Measurements from ENCODE around the gene DOCK4.

GRCh38 chr7:112092709-112093395 lies 113.3 kb downstream of the DOCK4 start:
- TF ChIP-seq, protein P1, sequence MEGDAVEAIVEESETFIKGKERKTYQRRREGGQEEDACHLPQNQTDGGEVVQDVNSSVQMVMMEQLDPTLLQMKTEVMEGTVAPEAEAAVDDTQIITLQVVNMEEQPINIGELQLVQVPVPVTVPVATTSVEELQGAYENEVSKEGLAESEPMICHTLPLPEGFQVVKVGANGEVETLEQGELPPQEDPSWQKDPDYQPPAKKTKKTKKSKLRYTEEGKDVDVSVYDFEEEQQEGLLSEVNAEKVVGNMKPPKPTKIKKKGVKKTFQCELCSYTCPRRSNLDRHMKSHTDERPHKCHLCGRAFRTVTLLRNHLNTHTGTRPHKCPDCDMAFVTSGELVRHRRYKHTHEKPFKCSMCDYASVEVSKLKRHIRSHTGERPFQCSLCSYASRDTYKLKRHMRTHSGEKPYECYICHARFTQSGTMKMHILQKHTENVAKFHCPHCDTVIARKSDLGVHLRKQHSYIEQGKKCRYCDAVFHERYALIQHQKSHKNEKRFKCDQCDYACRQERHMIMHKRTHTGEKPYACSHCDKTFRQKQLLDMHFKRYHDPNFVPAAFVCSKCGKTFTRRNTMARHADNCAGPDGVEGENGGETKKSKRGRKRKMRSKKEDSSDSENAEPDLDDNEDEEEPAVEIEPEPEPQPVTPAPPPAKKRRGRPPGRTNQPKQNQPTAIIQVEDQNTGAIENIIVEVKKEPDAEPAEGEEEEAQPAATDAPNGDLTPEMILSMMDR (IDR thresholded peaks at IDR 0.05) = no peak
- TF ChIP-seq POLR2A (IDR thresholded peaks at IDR 0.05) = no peak
- TF ChIP-seq EP300 (IDR thresholded peaks at IDR 0.05) = no peak
- no peak for TF ChIP-seq POLR2AphosphoS5 (IDR thresholded peaks at IDR 0.05)
